ENCODE measurements around the gene DSCAM.

Gene DSCAM

GRCh38 chr21:40689840-40690360 lies 157.1 kb downstream of the DSCAM start:
- DNase-seq (ENCODE audit: low read depth) = no peak
- no peak overlapping the region for H3K4me3 ChIP-seq (ENCODE audit: low read length)
- TF ChIP-seq CTCF (conservative IDR thresholded peaks at IDR 0.05; ENCODE audit: low read length) = no peak

- no peak overlapping the region for H3K4me3 ChIP-seq (ENCODE audit: low read length)
- TF ChIP-seq CTCF (conservative IDR thresholded peaks at IDR 0.05; ENCODE audit: low read length) = no peak
- DNase-seq (ENCODE audit: low read depth) = no peak
These were observed 157.7 kb downstream of the DSCAM start for GRCh38 chr21:40689217-40689616.

GRCh38 chr21:40688106-40688864 lies 158.7 kb downstream of the DSCAM start:
- no peak for TF ChIP-seq CTCF (conservative IDR thresholded peaks at IDR 0.05; ENCODE audit: low read length)
- DNase-seq (ENCODE audit: low read depth) = no peak

GRCh38 chr21:40687625-40688024 lies 159.3 kb downstream of the DSCAM start:
- DNase-seq (ENCODE audit: low read depth) = no peak
- no peak for TF ChIP-seq CTCF (conservative IDR thresholded peaks at IDR 0.05; ENCODE audit: low read length)
- no peak overlapping the region for H3K4me3 ChIP-seq (ENCODE audit: low read length)

More at GRCh38 chr21:40688106-40688864, 158.7 kb downstream of the DSCAM start:
- H3K4me3 ChIP-seq (ENCODE audit: low read length) = no peak overlapping the region

GRCh38 chr21:40686526-40686925 lies 160.4 kb downstream of the DSCAM start:
- H3K4me3 ChIP-seq (ENCODE audit: low read length) = no peak overlapping the region
- TF ChIP-seq CTCF (conservative IDR thresholded peaks at IDR 0.05; ENCODE audit: low read length) = no peak
- DNase-seq (ENCODE audit: low read depth) = no peak

GRCh38 chr21:40685141-40685540 lies 161.8 kb downstream of the DSCAM start:
- no peak for TF ChIP-seq CTCF (conservative IDR thresholded peaks at IDR 0.05; ENCODE audit: low read length)
- H3K4me3 ChIP-seq (ENCODE audit: low read length) = no peak overlapping the region
- no peak for DNase-seq (ENCODE audit: low read depth)

- H3K4me3 ChIP-seq (ENCODE audit: low read length) = no peak overlapping the region
- DNase-seq (ENCODE audit: low read depth) = no peak
- no peak for TF ChIP-seq CTCF (conservative IDR thresholded peaks at IDR 0.05; ENCODE audit: low read length)
These were observed 162.2 kb downstream of the DSCAM start for GRCh38 chr21:40684726-40685125.

All from AG10803 (cell line).